ENCODE measurements around the gene KRTAP29-1. TPM values are rescaled to one million over a fixed set of nuclear protein-coding genes. Genes with fewer than 3 reads are reported as not detected.
"Not testable (repeated sequence)": the region's sequence is repeated elsewhere in the genome, so short reads cannot be mapped to it uniquely, and the experiment has no call there.

Gene KRTAP29-1
- total RNA-seq, 1 experiment from 2014 or later = not detected

DNA sequence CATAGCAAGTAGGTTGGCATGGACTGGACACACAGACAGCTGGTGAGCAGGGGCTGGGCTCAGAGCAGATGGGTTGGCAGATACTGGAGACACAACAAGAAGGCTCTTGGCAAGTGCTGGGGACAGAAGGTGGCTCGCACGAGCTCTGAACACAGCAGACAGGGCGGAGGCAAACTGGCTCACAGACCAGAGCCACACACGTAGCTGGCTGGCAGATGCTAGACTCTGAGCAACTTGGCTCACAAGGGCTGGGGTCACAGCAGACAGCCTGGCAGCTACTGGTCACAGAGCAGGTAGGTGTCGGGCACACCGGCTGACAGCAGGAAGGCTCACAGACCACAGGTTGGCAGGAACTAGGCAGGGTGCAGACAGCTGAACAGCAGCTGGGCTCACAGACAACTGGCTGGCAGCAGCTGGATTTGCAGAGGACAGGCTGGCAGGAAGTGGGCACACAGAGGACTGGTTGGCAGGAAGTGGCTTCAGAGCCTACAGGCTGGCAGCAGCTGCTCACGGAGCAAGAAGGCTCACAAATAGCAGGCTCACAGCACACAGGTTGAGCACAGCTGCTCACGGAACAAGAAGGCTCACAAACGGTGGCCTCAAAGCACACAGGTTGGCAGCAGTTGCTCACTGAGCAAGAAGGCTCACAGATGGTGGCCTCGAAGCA is 5.7 kb upstream of the KRTAP29-1 start:
- DNase-seq (ENCODE audit: low spot score) = peak; percentile 94
- in situ Hi-C loops (cut with HindIII; ENCODE audit: low sequenced_read_pairs) = no loop called here

DNA sequence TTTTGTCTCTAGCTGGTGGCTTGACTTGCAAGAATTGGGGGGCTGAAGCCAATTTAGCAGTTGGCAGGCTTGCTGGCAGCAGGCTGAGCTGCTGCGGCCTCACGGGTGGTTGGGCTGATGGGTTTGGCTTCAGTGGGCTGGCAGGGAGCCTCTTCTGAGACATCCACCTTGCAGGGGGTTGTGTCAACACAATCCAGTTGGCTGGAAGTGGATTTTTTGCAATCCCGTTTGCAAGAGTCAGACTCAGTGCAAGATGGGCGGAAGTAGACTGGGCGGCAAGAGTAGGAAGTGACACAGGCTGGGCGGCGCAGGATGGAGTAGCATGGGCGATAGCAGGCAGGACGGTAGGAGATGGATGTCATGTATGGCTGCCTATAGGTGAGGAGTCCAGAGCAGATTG is 5.0 kb upstream of the KRTAP29-1 start:
- in situ Hi-C loops (cut with HindIII; ENCODE audit: low sequenced_read_pairs) = no loop called here
- DNase-seq (ENCODE audit: low spot score) = peak; percentile 91

DNA sequence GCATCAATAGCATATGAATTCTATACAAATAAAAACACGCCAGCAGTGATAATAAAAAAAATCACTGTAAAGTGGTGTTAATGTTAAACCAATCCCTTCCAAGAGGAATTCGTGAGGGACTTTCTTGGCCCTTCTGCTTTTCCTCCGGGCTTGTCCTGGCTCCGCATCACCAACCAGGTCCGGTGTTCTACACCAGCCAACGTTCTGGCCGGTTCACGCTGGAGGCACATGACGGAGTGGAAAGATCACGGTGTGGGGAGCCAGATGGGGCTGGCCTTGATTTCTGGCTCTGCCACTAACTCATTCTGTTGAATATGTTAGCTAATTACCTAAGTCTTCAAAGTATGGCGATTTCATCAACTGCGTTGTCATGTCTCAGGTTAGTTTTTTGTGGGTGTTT is 1.4 kb upstream of the KRTAP29-1 start:
- in situ Hi-C loops (cut with HindIII; ENCODE audit: low sequenced_read_pairs) = no loop called here
- DNase-seq (ENCODE audit: low spot score) = peak; percentile 48

DNA sequence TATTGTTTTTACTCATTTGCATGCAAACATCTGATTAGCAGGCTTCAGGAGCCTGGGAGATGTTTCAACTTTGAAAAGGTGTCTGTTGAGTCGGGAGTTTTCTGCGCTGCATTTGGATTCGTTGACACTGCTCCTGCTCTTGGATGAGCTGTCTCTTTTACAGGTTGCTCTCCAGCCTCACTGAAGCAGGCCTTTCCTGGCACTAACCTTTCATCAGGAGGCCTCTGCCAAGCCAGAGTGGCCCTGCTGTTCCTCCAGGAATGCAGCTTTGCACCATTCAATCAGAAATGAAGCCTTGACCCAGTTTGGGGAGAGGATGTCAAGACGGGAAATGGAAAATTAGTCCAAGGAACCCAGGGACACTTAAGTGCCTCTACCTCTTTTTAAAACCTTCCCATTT is 330 bp upstream of the KRTAP29-1 start:
- in situ Hi-C loops (cut with HindIII; ENCODE audit: low sequenced_read_pairs) = no loop called here

DNA sequence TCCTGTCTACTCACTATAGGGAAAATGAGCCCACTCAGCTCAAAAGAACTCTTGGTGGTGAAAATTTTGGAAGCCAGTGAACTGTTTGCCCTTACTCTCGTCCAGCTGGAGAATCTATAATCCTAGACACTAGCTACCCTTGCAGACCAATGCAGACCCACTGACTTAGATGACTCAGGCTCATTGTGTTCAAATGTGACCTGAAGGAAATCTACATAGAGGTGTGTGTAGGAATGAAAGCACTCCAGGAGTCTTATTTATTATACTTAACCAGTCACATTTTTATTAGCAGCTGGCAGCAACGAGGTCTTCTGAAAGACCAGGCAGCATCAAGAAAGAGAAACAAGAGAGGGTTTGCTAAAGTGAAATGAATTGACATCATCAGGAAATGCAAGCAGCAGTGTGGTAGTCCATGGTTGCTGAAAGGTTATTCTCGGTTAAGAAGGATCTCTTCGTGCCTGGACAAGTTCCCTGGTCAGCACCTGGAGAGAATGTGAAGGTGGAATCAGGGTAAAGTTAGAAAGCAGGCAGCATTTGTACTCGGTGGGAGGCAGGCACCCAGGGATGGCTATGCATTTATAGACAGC is 1.4 kb downstream of the KRTAP29-1 start:
- DNase-seq (ENCODE audit: low spot score) = no peak
- in situ Hi-C loops (cut with HindIII; ENCODE audit: low sequenced_read_pairs) = no loop called here

More for the DNA sequence above, 330 bp upstream of the KRTAP29-1 start:
- peak; percentile 80 for DNase-seq (ENCODE audit: low spot score)

DNA sequence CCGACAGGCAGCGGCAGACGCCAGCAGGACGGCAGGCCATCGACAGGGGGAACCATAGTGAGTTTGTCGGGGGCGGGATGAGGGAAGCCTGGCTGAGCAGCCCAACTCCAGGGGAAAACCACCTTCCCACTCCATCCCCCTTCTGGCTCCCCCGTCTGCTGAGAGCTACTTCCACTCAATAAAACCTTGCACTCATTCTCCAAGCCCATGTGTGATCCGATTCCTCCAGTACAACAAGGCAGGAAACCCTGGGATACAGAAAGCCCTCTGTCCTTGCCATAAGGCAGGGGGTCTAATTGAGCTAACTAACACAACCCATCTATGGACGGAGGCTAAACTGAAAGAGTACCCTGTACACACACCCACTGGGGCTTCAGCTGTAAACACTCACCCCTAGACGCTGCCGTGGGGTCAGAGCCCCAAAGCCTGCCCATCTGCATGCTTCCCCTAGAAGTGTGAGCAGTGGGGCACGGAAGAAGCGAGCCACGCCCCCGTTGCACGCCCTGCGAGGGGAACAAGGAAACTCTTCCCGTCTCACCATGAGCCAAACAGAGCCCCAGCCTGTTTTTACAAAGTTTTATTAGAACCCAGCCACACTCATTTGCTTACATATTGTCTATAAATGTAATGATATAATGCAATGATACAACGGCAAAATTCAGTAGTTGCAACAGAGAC is 4.1 kb downstream of the KRTAP29-1 start:
- in situ Hi-C loops (cut with HindIII; ENCODE audit: low sequenced_read_pairs) = no loop called here
- DNase-seq (ENCODE audit: low spot score) = no peak

DNA sequence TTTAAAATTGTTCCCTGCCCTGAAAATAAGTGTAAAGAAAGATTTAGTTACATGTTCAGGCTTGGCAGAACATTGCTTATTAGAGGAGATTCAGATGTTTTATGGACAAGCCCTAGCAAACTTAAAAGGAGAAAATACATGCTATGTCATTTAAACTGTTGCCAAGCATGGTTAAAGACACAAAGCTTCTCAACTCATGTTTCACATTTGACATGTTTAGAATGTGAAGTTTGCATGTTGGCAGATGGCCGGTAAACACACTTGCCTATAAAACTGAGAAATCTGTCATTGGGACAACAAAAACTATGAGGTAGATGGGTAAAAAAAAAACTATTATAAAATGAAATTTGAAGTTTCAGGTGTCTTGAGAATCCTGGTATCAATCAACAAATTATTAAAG is 5.8 kb downstream of the KRTAP29-1 start:
- no peak for DNase-seq (ENCODE audit: low spot score)
- in situ Hi-C loops (cut with HindIII; ENCODE audit: low sequenced_read_pairs) = no loop called here

DNA sequence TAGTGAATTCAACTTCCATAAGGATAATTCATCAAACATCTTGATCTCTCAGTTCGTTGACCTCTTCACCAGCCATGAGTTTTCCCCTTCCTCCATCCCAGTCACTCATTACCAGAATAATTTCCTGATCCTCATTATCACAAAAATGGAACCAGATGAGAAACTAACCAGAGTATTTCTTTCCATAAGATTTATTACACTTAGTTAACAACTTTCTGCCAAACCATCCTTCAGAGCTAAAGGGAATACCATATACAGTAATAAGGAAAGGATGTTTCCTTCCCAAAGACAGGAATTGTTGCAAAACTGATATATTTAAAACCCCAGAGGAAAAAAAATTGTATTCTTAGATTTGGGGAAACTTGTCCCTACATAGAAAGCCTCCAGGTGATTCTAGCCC is 8.6 kb downstream of the KRTAP29-1 start:
- in situ Hi-C loops (cut with HindIII; ENCODE audit: low sequenced_read_pairs) = no loop called here
- no peak for DNase-seq (ENCODE audit: low spot score)

DNA sequence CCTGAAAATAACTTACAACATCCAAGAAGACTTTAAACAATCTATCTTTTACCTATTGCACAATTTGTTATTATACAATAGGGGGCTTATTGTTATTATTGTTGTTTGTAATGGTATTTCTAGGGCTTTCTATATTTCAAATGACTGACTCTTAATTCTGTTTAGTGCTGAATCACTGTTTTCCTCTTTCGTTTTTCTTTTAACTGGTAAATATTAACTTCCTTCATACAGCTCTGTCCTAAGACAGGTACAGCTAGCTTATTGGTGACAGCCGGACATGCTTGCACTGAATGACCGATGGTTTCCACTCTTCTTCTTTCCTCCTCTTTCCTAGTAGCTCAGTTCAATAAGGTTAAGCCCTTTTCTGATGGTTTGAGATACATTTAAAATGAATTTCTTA is 15.6 kb downstream of the KRTAP29-1 start:
- in situ Hi-C loops (cut with HindIII; ENCODE audit: low sequenced_read_pairs) = no loop called here
- DNase-seq (ENCODE audit: low spot score) = no peak

DNA sequence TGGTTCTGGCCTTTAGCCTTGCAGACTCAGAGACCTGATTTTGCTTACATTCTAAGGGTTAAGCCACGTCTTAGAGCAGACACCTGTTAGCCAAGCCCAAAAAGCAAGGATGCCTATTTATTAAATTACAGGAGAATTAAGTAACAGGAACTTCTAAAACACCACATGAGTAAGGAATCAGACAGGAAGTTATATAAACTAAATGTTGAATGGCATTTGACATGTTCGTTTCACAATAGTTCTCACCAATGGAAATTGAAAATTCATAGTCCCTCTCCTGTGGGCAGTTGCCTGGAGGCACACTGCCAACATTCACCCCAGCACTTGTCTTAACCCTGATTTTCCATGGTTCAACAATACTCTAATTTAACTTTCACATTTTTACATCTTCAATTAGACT is 18.1 kb downstream of the KRTAP29-1 start:
- DNase-seq (ENCODE audit: low spot score) = no peak
- in situ Hi-C loops (cut with HindIII; ENCODE audit: low sequenced_read_pairs) = no loop called here

DNA sequence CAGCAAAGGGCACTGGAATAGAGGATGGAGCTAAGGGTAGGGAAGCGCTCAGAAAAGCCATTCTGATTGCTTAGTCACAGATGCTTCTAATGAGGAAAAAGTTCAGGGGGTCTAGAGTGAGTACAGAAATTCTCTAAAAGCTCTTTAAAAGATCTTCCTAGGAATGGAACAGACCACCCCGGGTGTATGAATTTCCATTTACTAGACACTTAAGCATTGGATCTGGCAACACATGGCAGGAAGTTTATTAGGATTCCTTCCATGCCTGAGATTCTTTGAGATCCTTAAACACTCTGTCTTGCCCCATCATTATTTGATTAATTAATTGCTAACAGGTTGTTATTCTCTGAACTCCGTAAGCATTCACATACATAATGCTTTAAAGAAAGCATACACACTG is 18.6 kb downstream of the KRTAP29-1 start:
- DNase-seq (ENCODE audit: low spot score) = no peak
- in situ Hi-C loops (cut with HindIII; ENCODE audit: low sequenced_read_pairs) = no loop called here

DNA sequence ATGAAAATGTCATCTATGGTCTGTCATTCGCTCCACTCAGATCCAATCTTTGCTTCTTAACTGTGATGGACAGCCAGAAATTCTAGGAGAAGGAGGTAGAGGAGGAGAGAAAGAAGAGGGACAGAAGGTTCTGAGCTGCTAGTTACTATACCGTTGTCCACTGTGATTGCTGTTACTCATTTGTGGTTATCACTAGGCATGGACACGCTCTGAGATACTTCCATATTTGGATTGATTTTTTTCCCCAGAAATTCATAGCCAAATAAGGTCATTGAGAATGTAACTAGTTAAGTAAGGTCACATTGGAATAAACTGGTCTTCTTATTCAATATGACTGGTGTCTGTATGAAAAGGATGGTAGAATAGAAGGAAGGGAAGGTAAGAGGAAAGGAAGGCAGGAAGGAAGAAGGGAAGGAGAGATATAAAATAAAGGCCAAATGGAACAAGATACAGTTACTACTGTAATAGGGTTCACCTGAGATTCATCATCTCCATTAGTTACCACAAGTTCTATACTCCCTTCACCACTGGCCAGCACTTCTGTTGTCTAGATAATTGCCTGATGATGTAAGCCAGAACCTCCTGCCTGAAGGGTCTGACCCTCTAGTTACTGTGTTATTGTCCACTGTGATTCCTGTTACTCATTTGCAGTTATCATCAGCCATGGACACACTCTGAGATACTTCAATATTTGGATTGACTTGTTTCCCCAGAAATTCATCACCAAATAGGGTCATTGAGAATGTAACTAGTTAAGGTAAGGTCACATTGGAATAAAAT is 24.3 kb downstream of the KRTAP29-1 start:
- in situ Hi-C loops (cut with HindIII; ENCODE audit: low sequenced_read_pairs) = no loop called here
- no peak for DNase-seq (ENCODE audit: low spot score)

DNA sequence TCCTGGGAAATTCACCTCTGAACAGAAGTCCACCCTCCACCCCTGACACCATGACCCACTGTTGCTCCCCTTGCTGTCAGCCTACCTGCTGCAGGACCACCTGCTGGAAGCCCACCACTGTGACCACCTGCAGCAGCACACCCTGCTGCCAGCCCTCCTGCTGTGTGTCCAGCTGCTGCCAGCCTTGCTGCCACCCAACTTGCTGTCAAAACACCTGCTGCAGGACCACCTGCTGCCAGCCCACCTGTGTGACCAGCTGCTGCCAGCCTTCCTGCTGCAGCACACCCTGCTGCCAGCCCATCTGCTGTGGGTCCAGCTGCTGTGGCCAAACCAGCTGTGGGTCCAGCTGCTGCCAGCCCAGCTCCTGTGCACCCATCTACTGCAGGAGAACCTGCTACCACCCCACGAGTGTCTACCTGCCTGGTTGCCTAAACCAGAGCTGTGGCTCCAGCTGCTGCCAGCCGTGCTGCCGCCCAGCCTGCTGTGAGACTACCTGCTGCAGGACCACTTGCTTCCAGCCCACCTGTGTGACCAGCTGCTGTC is 26.9 kb downstream of the KRTAP29-1 start, which contains the start of gene KRTAP9-7:
Gene KRTAP9-7, plus strand, starts transcription at position 51 of the 543 bp plus-strand sequence. Its CDS starts 0 bp downstream, at position 51.
- DNase-seq (ENCODE audit: low spot score); in situ Hi-C loops (cut with HindIII; ENCODE audit: low sequenced_read_pairs): not testable (repeated sequence)

DNA sequence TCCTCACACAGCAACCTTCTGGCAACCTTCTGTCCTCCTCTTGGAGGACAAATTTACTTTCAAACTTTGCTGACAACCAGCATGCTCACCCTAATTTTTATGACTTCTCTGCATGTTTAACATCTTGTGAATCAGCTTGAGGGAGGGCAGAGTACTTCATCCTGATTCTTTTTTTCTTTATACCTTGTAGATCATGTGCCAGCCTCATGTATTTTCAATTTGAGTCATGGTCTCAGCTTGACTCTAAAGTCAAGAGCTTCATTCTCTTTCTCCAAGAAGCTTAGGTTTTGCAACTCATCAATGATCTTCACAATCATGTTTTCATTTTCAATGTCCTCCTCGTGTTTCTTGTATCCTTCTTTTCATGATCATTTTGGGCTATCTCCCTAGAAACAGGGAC is 30.8 kb downstream of the KRTAP29-1 start:
- no peak for DNase-seq (ENCODE audit: low spot score)
- in situ Hi-C loops (cut with HindIII; ENCODE audit: low sequenced_read_pairs) = no loop called here

DNA sequence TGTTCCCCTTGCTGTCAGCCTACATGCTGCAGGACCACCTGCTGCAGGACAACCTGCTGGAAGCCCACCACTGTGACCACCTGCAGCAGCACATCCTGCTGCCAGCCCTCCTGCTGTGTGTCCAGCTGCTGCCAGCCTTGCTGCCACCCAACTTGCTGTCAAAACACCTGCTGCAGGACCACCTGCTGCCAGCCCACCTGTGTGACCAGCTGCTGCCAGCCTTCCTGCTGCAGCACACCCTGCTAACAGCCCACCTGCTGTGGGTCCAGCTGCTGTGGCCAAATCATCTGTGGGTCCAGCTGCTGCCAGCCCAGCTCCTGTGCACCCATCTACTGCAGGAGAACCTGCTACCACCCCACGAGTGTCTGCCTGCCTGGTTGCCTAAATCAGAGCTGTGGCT is 31.3 kb downstream of the KRTAP29-1 start:
- DNase-seq (ENCODE audit: low spot score); in situ Hi-C loops (cut with HindIII; ENCODE audit: low sequenced_read_pairs): not testable (repeated sequence)

DNA sequence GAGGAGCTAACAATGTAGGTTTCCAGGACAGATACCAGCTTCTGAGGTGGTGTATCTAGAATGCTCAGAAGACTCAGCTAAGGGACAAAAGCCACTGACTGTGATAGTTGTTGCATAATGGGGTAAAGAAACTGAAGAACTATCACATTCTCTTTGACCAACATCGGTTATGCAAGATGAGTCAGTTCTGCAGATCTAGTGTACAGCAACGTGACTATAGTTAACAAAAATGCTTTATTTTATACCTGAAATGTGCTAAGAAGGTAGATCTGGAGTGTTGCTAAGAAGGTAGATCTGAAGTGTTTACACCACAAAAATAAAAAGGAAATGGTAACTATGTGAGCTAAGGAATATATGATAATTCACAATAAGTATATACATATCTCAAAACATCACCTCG is 34.9 kb downstream of the KRTAP29-1 start:
- no peak for DNase-seq (ENCODE audit: low spot score)
- in situ Hi-C loops (cut with HindIII; ENCODE audit: low sequenced_read_pairs) = no loop called here

DNA sequence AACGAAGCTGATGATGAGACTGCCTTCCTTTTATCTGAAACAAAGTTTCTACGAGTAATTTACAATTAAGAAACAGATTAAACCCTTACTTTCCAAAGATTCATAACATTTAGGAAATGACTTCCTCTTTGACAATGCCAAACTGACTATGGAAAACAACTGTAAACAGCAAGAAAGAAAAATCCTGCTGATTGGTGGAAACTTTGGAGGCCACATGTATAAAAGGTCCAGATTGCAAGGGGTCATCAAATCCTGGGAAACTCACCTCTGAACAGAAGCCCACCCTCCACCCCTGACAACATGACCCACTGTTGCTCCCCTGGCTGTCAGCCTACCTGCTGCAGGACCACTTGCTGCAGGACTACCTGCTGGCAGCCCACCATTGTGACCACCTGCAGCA is 37.6 kb downstream of the KRTAP29-1 start, which contains the start of gene KRTAP9-6:
Gene KRTAP9-6, plus strand, starts transcription at position 301 of the 400 bp plus-strand sequence. Its CDS starts 0 bp downstream, at position 301.
- in situ Hi-C loops (cut with HindIII; ENCODE audit: low sequenced_read_pairs) = no loop called here
- DNase-seq (ENCODE audit: low spot score) = no peak

DNA sequence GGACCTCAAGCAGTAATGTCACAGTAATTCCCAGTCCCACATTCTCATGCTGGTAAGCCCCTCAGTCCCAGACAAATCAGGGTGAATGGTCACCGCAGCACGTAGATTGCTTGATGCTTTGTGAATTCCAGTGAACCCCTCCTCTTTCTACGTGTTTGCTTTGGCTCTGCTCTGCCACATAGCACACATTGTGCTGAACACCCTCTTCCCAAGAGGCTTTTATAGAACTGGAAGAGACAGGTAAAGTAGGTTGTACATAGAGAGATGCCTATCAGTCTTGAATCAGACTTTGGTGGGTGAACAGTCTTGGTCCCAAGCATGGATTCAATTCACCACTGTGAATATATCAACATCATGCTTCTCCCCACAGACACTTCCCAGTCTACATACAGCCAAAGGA is 38.1 kb downstream of the KRTAP29-1 start:
- no peak for DNase-seq (ENCODE audit: low spot score)
- in situ Hi-C loops (cut with HindIII; ENCODE audit: low sequenced_read_pairs) = no loop called here

DNA sequence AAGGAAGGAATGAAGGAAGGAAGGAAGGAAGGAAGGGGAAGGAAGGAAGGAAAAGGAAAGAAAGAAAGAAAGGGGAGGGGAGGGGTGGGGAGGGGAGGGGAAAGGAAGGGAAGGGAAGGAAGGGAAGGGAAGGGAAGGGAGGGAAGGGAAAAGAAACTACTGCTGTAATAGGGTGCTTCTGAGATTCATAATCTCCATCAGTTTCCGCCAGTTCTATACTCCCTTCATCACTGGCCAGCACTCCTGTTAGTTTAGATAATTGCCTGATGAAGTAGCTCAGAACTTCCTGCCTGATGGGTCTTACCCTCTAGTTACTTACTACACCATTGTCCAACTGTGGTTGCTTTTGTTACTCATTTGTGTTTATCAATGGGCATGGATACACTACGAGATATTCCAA is 39.4 kb downstream of the KRTAP29-1 start:
- in situ Hi-C loops (cut with HindIII; ENCODE audit: low sequenced_read_pairs) = no loop called here
- no peak for DNase-seq (ENCODE audit: low spot score)

All from G401 (cell line).